ENCODE data around the gene CHMP4B.

GRCh38 chr20:33868042-33868441, 56.9 kb downstream of the CHMP4B start:
- TF ChIP-seq, protein P1, sequence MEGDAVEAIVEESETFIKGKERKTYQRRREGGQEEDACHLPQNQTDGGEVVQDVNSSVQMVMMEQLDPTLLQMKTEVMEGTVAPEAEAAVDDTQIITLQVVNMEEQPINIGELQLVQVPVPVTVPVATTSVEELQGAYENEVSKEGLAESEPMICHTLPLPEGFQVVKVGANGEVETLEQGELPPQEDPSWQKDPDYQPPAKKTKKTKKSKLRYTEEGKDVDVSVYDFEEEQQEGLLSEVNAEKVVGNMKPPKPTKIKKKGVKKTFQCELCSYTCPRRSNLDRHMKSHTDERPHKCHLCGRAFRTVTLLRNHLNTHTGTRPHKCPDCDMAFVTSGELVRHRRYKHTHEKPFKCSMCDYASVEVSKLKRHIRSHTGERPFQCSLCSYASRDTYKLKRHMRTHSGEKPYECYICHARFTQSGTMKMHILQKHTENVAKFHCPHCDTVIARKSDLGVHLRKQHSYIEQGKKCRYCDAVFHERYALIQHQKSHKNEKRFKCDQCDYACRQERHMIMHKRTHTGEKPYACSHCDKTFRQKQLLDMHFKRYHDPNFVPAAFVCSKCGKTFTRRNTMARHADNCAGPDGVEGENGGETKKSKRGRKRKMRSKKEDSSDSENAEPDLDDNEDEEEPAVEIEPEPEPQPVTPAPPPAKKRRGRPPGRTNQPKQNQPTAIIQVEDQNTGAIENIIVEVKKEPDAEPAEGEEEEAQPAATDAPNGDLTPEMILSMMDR (IDR thresholded peaks at IDR 0.05; ENCODE audit: low read depth, low read length, missing input control): no peak
- TF ChIP-seq SP1 (IDR thresholded peaks at IDR 0.05) (no peak), JUND (IDR thresholded peaks at IDR 0.05) (no peak), YY1 (IDR thresholded peaks at IDR 0.05) (no peak), EGR1 (IDR thresholded peaks at IDR 0.05; ENCODE audit: low read depth in 2 of 2) (no peak), HNF4G (IDR thresholded peaks at IDR 0.05) (no peak), ZBTB33 (IDR thresholded peaks at IDR 0.05) (no peak), REST (IDR thresholded peaks at IDR 0.05) (no peak), TAF1 (conservative IDR thresholded peaks at IDR 0.05) (no peak), RXRA (IDR thresholded peaks at IDR 0.05) (no peak)

Measured in liver (tissue), 3 donors.